ENCODE measurements around the gene LZTR1.

DNA sequence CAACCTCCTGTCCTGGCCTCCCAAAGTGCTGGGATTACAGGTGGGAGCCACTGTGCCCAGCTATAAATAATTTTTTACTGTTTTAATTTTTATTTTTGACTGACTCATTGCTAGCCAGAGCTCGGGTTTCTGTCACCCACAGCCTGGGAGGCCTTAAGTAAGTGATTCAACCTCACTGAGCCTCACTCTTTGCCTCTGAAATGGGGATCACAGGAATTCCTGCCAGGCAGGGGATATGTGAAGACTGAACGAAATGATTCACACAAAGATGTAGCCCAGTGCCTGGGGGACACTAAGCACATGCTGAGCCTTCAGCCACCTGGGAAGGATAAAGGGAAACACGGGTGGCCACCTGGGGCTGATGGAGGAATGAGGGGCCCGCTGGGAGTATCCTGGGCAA, 59.8 kb downstream of the LZTR1 start:
- TF ChIP-seq, protein P1, sequence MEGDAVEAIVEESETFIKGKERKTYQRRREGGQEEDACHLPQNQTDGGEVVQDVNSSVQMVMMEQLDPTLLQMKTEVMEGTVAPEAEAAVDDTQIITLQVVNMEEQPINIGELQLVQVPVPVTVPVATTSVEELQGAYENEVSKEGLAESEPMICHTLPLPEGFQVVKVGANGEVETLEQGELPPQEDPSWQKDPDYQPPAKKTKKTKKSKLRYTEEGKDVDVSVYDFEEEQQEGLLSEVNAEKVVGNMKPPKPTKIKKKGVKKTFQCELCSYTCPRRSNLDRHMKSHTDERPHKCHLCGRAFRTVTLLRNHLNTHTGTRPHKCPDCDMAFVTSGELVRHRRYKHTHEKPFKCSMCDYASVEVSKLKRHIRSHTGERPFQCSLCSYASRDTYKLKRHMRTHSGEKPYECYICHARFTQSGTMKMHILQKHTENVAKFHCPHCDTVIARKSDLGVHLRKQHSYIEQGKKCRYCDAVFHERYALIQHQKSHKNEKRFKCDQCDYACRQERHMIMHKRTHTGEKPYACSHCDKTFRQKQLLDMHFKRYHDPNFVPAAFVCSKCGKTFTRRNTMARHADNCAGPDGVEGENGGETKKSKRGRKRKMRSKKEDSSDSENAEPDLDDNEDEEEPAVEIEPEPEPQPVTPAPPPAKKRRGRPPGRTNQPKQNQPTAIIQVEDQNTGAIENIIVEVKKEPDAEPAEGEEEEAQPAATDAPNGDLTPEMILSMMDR (IDR thresholded peaks at IDR 0.05; ENCODE audit: borderline replicate concordance, extremely low read depth, low read length, poor library complexity, severe bottlenecking): no peak
- TF ChIP-seq EZH2 (IDR thresholded peaks at IDR 0.05; ENCODE audit: borderline replicate concordance, low read depth, low read length, severe bottlenecking): no peak

Data from DND-41 (cell line).